Panc1 (cell line): ENCODE results near the gene CCDC61.

Source experiments
- CTCF ChIP-seq: fragments of 450-650 bp; IDR thresholded peaks from 2 replicates; pipeline ENCODE4 v1.5.1; 2017; ENCODE audit warnings: mild to moderate bottlenecking
- POLR2AphosphoS5 ChIP-seq: IDR thresholded peaks from 2 replicates; pipeline ENCODE4 v1.6.1; 2012; ENCODE audit warnings: mild to moderate bottlenecking, low read depth, low read length, moderate library complexity
- REST ChIP-seq, 2 experiments: IDR thresholded peaks; 2 replicates each; pipeline ENCODE4 v1.6.1; 2011 to 2012; ENCODE audit warnings: low read depth in 2 of 2, control low read depth in 1 of 2, low read length in 1 of 2, mild to moderate bottlenecking in 1 of 2, moderate library complexity in 1 of 2; ENCODE audit not compliant: insufficient read depth in 1 of 2
- SIN3A ChIP-seq: IDR thresholded peaks from 2 replicates; pipeline ENCODE4 v1.6.1; 2012; ENCODE audit warnings: low read depth, mild to moderate bottlenecking, low read length, moderate library complexity, borderline replicate concordance; ENCODE audit not compliant: insufficient read depth
- TCF7L2 ChIP-seq: IDR thresholded peaks from 2 replicates; pipeline ENCODE4 v1.6.1; 2011; ENCODE audit warnings: mild to moderate bottlenecking, low read depth, low read length, inconsistent platforms

GRCh38 chr19:46031781-46032596 lies 36.7 kb downstream of the CCDC61 start:
- TF ChIP-seq CTCF (no peak), POLR2AphosphoS5 (no peak), SIN3A (no peak), REST (IDR thresholded peaks at IDR 0.05; ENCODE audit: insufficient read depth in 1 of 2, low read depth in 2 of 2, low read length in 1 of 2) (no peak), TCF7L2 (no peak)
